ENCODE results near the gene CD58.

DNA sequence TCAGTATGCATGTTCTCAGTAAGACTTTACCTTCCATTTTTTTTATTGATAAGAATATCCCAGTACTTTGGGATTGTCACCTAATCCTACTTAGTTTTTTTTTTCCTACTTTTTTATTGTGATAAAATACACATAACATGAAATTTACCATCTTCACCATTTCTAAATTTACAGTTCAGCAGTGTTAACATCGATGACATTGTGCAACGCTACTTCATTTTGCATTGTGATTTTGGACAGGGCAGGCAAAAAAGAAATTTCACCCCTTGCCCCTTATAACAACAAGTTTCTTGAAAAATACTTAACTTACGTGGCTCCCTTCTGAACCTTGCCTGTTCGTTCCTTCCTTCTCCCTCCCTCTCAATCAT, 105.4 kb downstream of the CD58 start:
- no peak for TF ChIP-seq CTCF (conservative IDR thresholded peaks at IDR 0.05; ENCODE audit: low read depth, low read length)
- TF ChIP-seq RFX5 (IDR thresholded peaks at IDR 0.05; ENCODE audit: low read depth, low read length) = no peak
- TF ChIP-seq MXI1 (IDR thresholded peaks at IDR 0.05; ENCODE audit: borderline replicate concordance, low read depth, low read length) = no peak
- no peak for TF ChIP-seq BHLHE40 (IDR thresholded peaks at IDR 0.05; ENCODE audit: low read depth, low read length)
- no peak for TF ChIP-seq CEBPB (IDR thresholded peaks at IDR 0.05; ENCODE audit: low read depth, low read length)
- TF ChIP-seq RCOR1 (IDR thresholded peaks at IDR 0.05; ENCODE audit: insufficient replicate concordance, low read length) = no peak
- no peak for TF ChIP-seq RAD21 (IDR thresholded peaks at IDR 0.05; ENCODE audit: low read length)
- TF ChIP-seq POLR2A (IDR thresholded peaks at IDR 0.05; ENCODE audit: low read depth, low read length) = no peak
- TF ChIP-seq, protein P1, sequence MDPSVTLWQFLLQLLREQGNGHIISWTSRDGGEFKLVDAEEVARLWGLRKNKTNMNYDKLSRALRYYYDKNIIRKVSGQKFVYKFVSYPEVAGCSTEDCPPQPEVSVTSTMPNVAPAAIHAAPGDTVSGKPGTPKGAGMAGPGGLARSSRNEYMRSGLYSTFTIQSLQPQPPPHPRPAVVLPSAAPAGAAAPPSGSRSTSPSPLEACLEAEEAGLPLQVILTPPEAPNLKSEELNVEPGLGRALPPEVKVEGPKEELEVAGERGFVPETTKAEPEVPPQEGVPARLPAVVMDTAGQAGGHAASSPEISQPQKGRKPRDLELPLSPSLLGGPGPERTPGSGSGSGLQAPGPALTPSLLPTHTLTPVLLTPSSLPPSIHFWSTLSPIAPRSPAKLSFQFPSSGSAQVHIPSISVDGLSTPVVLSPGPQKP (IDR thresholded peaks at IDR 0.05; ENCODE audit: borderline replicate concordance, low read depth, low read length) = no peak
- TF ChIP-seq SMC3 (IDR thresholded peaks at IDR 0.05; ENCODE audit: low read depth, low read length) = no peak
